AG09309 (cell line): ENCODE results near the gene TRPT1.

Experiments
- DNase-seq: peaks from one replicate; pipeline ENCODE4 v3.0.0-alpha.2; 2010; ENCODE audit warnings: low read depth
- H3K4me3 ChIP-seq: 2 replicates; pipeline ENCODE4 v1.5.1; 2011; ENCODE audit warnings: mild to moderate bottlenecking, low read depth, low read length, moderate library complexity; ENCODE audit not compliant: control insufficient read depth
- CTCF ChIP-seq: IDR thresholded peaks from 2 replicates; pipeline ENCODE4 v1.5.1; 2011; ENCODE audit warnings: mild to moderate bottlenecking, low read depth, low read length, inconsistent platforms; ENCODE audit not compliant: insufficient read depth, control insufficient read depth; ENCODE audit errors: missing control alignments

Gene TRPT1

GRCh38 chr11:64232967-64233315, 7.0 kb upstream of the TRPT1 start:
- no peak overlapping the region for H3K4me3 ChIP-seq
- no peak for TF ChIP-seq CTCF
- DNase-seq, result no peak

DNA sequence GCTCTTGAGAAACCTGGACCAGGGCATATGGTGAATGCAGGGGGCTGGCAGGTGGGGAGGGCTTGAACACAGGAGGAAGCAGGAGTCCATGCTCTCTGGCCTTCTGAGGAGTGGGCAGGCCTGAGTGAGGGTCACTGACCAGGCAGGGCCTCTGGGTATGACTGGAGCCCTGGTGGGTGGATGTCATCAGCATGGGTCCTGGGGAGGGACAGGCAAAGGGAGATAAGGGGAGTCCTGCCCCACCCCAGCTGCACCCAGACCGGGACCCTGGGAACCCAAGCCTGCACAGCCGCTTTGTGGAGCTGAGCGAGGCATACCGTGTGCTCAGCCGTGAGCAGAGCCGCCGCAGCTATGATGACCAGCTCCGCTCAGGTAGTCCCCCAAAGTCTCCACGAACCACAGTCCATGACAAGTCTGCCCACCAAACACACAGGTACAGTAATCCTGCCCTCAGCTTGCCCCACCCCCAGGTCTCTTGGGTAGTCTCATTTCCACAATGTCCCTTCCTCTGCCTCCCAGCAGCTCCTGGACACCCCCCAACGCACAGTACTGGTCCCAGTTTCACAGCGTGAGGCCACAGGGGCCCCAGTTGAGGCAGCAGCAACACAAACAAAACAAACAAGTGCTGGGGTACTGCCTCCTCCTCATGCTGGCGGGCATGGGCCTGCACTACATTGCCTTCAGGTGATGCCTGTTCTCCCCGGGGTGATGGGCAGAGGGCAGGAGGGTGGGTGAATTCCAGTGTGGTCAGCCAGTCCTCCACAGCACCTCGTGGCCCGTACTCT, 6.4 kb upstream of the TRPT1 start:
- TF ChIP-seq CTCF, result no peak
- no peak overlapping the region for H3K4me3 ChIP-seq
- DNase-seq, result no peak

DNA sequence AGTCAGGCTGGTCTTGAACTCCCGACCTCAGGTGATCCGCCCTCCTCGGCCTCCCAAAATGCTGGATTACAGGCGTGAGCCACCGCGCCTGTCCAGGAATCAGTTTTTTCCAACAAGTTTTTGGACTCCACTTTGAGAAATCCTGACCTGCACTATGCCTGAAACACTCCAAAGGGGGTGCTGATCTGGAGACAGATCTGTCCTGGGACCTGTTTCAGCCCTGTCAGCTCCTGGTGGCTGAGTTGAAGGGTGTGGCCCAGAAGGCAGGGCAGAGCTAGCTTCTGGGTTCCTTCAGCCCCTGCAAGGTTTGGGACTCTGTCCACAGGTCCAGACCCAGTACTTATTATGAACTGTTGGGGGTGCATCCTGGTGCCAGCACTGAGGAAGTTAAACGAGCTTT, 5.6 kb upstream of the TRPT1 start:
- DNase-seq, result no peak
- H3K4me3 ChIP-seq, result no peak overlapping the region
- no peak for TF ChIP-seq CTCF

DNA sequence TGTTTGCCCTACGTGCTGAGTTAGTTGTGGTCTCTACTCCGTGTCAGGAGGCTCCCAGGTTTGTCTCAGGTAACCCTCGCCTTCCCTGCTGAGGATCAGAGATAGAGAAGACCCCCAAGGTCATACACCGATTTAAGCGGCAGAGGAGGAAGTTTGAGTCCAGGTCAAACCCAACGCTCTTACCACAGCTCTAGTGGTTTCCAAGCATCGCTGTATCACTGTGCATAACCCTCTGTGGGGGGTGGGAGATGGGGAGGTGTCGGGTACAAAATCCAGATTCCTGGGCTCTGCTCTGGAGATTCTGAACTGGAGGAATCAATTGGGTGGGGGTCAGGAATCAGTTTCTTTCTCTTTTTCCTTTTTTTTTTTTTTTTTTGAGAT, 5.0 kb upstream of the TRPT1 start:
- TF ChIP-seq CTCF, result no peak
- H3K4me3 ChIP-seq, result peak overlapping the region; percentile 96
- no peak for DNase-seq

- H3K4me3 ChIP-seq, result peak within 1 kb of the TSS; percentile 96
- peak; percentile 29 for DNase-seq
Measured at GRCh38 chr11:64230171-64230984, 4.4 kb upstream of the TRPT1 start, which contains the start of gene DNAJC4. Gene DNAJC4 (plus strand): TSS chr11:64230548. CDS start chr11:64230855, 307 bp downstream.

GRCh38 chr11:64229744-64230170, 3.8 kb upstream of the TRPT1 start:
- H3K4me3 ChIP-seq, result peak overlapping the region; percentile 96
- no peak for TF ChIP-seq CTCF
- no peak for DNase-seq

More at GRCh38 chr11:64230171-64230984, 4.4 kb upstream of the TRPT1 start, which contains the start of gene DNAJC4:
- no peak for TF ChIP-seq CTCF
